Testis (tissue), 3 donors: ENCODE data around the gene NFIA. TPM values are rescaled to one million over a fixed set of nuclear protein-coding genes. Genes with fewer than 3 reads are reported as not detected.

ENCODE experiments used
- DNase-seq: peaks from one replicate; pipeline ENCODE4 v3.0.0-alpha.2; 2019
- H3K27ac ChIP-seq, 2 donors: fragments of 200-600 bp; sonication (generic); one replicate each; pipeline ENCODE4 v1.5.1; 2019
- H3K27me3 ChIP-seq: fragments of 200-600 bp; sonication (generic); one replicate; pipeline ENCODE4 v1.5.1; 2019
- H3K36me3 ChIP-seq: fragments of 200-600 bp; sonication (generic); one replicate; pipeline ENCODE4 v1.5.1; 2017; ENCODE audit warnings: low read depth; ENCODE audit errors: missing control alignments
- H3K4me1 ChIP-seq: fragments of 200-600 bp; sonication (generic); one replicate; pipeline ENCODE4 v1.5.1; 2019
- H3K4me3 ChIP-seq, 2 donors: fragments of 200-600 bp; sonication (generic); one replicate each; pipeline ENCODE4 v1.5.1; 2017 to 2019
- H3K9me3 ChIP-seq: fragments of 200-600 bp; sonication (generic); one replicate; pipeline ENCODE4 v1.5.1; 2017
- CTCF ChIP-seq, 3 experiments: fragments of 450-650 bp in 2 of 3; fragments of 200-600 bp in 1 of 3; sonication (generic) in 1 of 3; IDR thresholded peaks; one replicate each; pipeline ENCODE4 v1.5.1; 2016 to 2019; ENCODE audit warnings: antibody characterized with exemption in 3 of 3, mild to moderate bottlenecking in 2 of 3, moderate library complexity in 1 of 3
- POLR2A ChIP-seq: fragments of 450-650 bp; IDR thresholded peaks from one replicate; pipeline ENCODE4 v1.6.1; 2017; ENCODE audit warnings: antibody characterized with exemption, mild to moderate bottlenecking, moderate library complexity
- WGBS, 2 donors: methylation state at CpG; one replicate each; pipeline ENCODE4 v1.1.5; 2018; 5-methylcytosine and 5-hydroxymethylcytosine counted together
- intact Hi-C: fragments of 100-400 bp; cut with DNase I; formaldehyde crosslinking; loops from one replicate; pipeline ENCODE4 v1.15.1; 2023; ENCODE audit warnings: low total_unique reads
- polyA plus RNA-seq: library from polyadenylated mRNA; stranded (reverse); fragments of 350-450 nt; fragmentation: Illumina TruSeq; extraction: RNeasy Lipid Tissue Mini Kit (QIAGEN cat#74804); gene quantifications from one replicate; pipeline ENCODE4 v1.2.3, GENCODE V29; 2014; ENCODE audit warnings: low read depth, low replicate concordance; ENCODE audit not compliant: insufficient read depth
- total RNA-seq, 2 donors: library from RNA; depleted of rRNA; stranded (reverse); fragments of >200 nt; gene quantifications; one replicate each; pipeline ENCODE4 v1.2.3, GENCODE V29; 2016

Gene NFIA
- total and polyA plus RNA-seq, 3 donors from 2014 or later, result 11.6 to 78.9 (median 53.5) TPM

- Histone ChIP-seq H3K27me3 (no peaks in the 10 kb centered on the region), H3K4me1 (peaks cover 1% of the 10 kb centered on the region), H3K27ac (no peak overlapping the region), H3K4me3 (no peak overlapping the region), H3K9me3 (no peaks in the 10 kb centered on the region), H3K36me3 (no peaks in the 10 kb centered on the region)
- WGBS, 2 donors, result 61 to 64% methylated on average over 5 of the region's 5 CpGs
- no peak for DNase-seq
- intact Hi-C loops, result no loop called here
- no peak for TF ChIP-seq POLR2A
- TF ChIP-seq CTCF (IDR thresholded peaks at IDR 0.05), result no peak
Measured at GRCh38 chr1:61356995-61357394, 274.6 kb downstream of the NFIA start.

GRCh38 chr1:61357539-61357938 is 275.2 kb downstream of the NFIA start:
- intact Hi-C loops, result no loop called here
- no peak for TF ChIP-seq POLR2A
- no peak for TF ChIP-seq CTCF (IDR thresholded peaks at IDR 0.05)
- Histone ChIP-seq H3K4me3 (no peak overlapping the region), H3K27ac (no peak overlapping the region), H3K27me3 (no peaks in the 10 kb centered on the region), H3K36me3 (no peaks in the 10 kb centered on the region), H3K9me3 (no peaks in the 10 kb centered on the region), H3K4me1 (peaks cover 4% of the 10 kb centered on the region)
- no peak for DNase-seq
- 78 to 92% methylated on average over 5 of the region's 5 CpGs for WGBS, 2 donors

GRCh38 chr1:61358770-61359455 is 276.6 kb downstream of the NFIA start:
- Histone ChIP-seq H3K9me3 (no peaks in the 10 kb centered on the region), H3K4me3 (no peak overlapping the region), H3K4me1 (peaks cover 4% of the 10 kb centered on the region), H3K27ac (no peak overlapping the region), H3K36me3 (no peaks in the 10 kb centered on the region), H3K27me3 (no peaks in the 10 kb centered on the region)
- intact Hi-C loops, result no loop called here
- 94% methylated on average over 8 of the region's 8 CpGs for WGBS, 2 donors
- TF ChIP-seq POLR2A (no peak), CTCF (IDR thresholded peaks at IDR 0.05) (no peak)
- DNase-seq, result no peak

- Histone ChIP-seq H3K36me3 (no peaks in the 10 kb centered on the region), H3K27me3 (no peaks in the 10 kb centered on the region), H3K27ac (peak overlapping the region in 1 of 2 donors; percentile 49), H3K9me3 (no peaks in the 10 kb centered on the region), H3K4me3 (no peak overlapping the region), H3K4me1 (peaks cover 4% of the 10 kb centered on the region)
- DNase-seq, result no peak
- 91 to 95% methylated on average over 2 of the region's 2 CpGs for WGBS, 2 donors
- intact Hi-C loops, result no loop called here
- TF ChIP-seq POLR2A (no peak), CTCF (IDR thresholded peaks at IDR 0.05) (no peak)
Measured at GRCh38 chr1:61361931-61362330, 279.6 kb downstream of the NFIA start.

GRCh38 chr1:61362351-61362750 is 280.0 kb downstream of the NFIA start:
- peaks cover 4% of the 10 kb centered on the region for H3K4me1 ChIP-seq
- H3K36me3 ChIP-seq, result no peaks in the 10 kb centered on the region
- DNase-seq, result no peak
- peak overlapping the region in 1 of 2 donors; percentile 49 for H3K27ac ChIP-seq
- 77 to 79% methylated on average over 2 of the region's 2 CpGs for WGBS, 2 donors
- H3K9me3 ChIP-seq, result no peaks in the 10 kb centered on the region
- intact Hi-C loops, result no loop called here
- no peak for TF ChIP-seq CTCF (IDR thresholded peaks at IDR 0.05)
- TF ChIP-seq POLR2A, result no peak
- H3K4me3 ChIP-seq, result no peak overlapping the region
- no peaks in the 10 kb centered on the region for H3K27me3 ChIP-seq
